GM18867 (cell line): ENCODE measurements around the gene EPSTI1.

ENCODE experiments used
- ATAC-seq: cut with Tn5 transposase; IDR thresholded peaks from one replicate; pipeline ENCODE4 v1.9.1; 2021; ENCODE audit warnings: mild to moderate bottlenecking, moderate library complexity; ENCODE audit not compliant: unreplicated experiment

EPSTI1 gene

GRCh38 chr13:42905579-42905978 lies 86.5 kb downstream of the EPSTI1 start:
- no peak for ATAC-seq

- ATAC-seq, result peak; percentile 65
These were observed 92.8 kb downstream of the EPSTI1 start for GRCh38 chr13:42899266-42899665.

- no peak for ATAC-seq
These were observed 96.3 kb downstream of the EPSTI1 start for GRCh38 chr13:42895776-42896175.

- no peak for ATAC-seq
These were observed 97.2 kb downstream of the EPSTI1 start for GRCh38 chr13:42894765-42895243.

- ATAC-seq, result no peak
These were observed 98.8 kb downstream of the EPSTI1 start for GRCh38 chr13:42893214-42893671.

GRCh38 chr13:42892760-42893159 lies 99.3 kb downstream of the EPSTI1 start:
- no peak for ATAC-seq

GRCh38 chr13:42891591-42891990 lies 100.5 kb downstream of the EPSTI1 start:
- no peak for ATAC-seq

- no peak for ATAC-seq
These were observed 106.7 kb downstream of the EPSTI1 start for GRCh38 chr13:42885325-42885724.

GRCh38 chr13:42883771-42884467 lies 108.1 kb downstream of the EPSTI1 start:
- ATAC-seq, result no peak

- ATAC-seq, result no peak
These were observed 108.9 kb downstream of the EPSTI1 start for GRCh38 chr13:42883142-42883541.

- ATAC-seq, result no peak
These were observed 111.9 kb downstream of the EPSTI1 start for GRCh38 chr13:42880056-42880605.

- no peak for ATAC-seq
These were observed 113.3 kb downstream of the EPSTI1 start for GRCh38 chr13:42878721-42879120.

- ATAC-seq, result no peak
These were observed 115.0 kb downstream of the EPSTI1 start for GRCh38 chr13:42876887-42877545.

- ATAC-seq, result peak; percentile 93
These were observed 115.7 kb downstream of the EPSTI1 start for GRCh38 chr13:42876270-42876714.

GRCh38 chr13:42875475-42876269 lies 116.4 kb downstream of the EPSTI1 start:
- peak; percentile 28 for ATAC-seq

- no peak for ATAC-seq
These were observed 117.8 kb downstream of the EPSTI1 start for GRCh38 chr13:42874221-42874620.

GRCh38 chr13:42873081-42873480 lies 119.0 kb downstream of the EPSTI1 start:
- no peak for ATAC-seq

- no peak for ATAC-seq
These were observed 124.8 kb downstream of the EPSTI1 start for GRCh38 chr13:42867232-42867631.

GRCh38 chr13:42865768-42866102 lies 126.3 kb downstream of the EPSTI1 start:
- no peak for ATAC-seq

GRCh38 chr13:42864952-42865767 lies 126.9 kb downstream of the EPSTI1 start:
- no peak for ATAC-seq
